Naive thymus-derived CD4-positive, alpha-beta T cell (primary cell): ENCODE results near the gene KIT. TPM values are rescaled to one million over a fixed set of nuclear protein-coding genes. Genes with fewer than 3 reads are reported as not detected.
A peak's percentile ranks its signal among the peaks of the same experiment; 100 is the strongest.

ENCODE experiments used
- ATAC-seq: fragments of 150-1000 bp; cut with Tn5 transposase; 2 replicates; pipeline ENCODE4 v1.10.0; 2021; ENCODE audit warnings: mild to moderate bottlenecking, moderate library complexity
- CTCF ChIA-PET: fragments of 350-600 bp; sonication (Branson Sonifier 250); formaldehyde crosslinking; loops from one replicate; lab custom pipeline; 2021; ENCODE audit warnings: antibody characterized with exemption; lab: Charles Lee
- POLR2A ChIA-PET: fragments of 350-600 bp; sonication (Branson Sonifier 250); formaldehyde crosslinking; loops from one replicate; lab custom pipeline; 2021; ENCODE audit warnings: antibody characterized with exemption, inconsistent platforms; lab: Charles Lee
- DNase-seq, 9 donors: peaks; one replicate each; pipeline versions ENCODE4 v3.0.0 to v3.0.0-alpha.2; 2020 to 2022; ENCODE audit warnings: mixed read lengths in 1 of 9
- H3K27ac ChIP-seq: one replicate; pipeline ENCODE4 v1.7.0; 2013; ENCODE audit warnings: mild to moderate bottlenecking, low read depth, low read length, moderate library complexity
- H3K27me3 ChIP-seq, 2 donors: one replicate each; pipeline ENCODE4 v1.7.0; 2013; ENCODE audit warnings: low read length in 2 of 2, mild to moderate bottlenecking in 2 of 2, moderate library complexity in 2 of 2; ENCODE audit not compliant: control insufficient read depth in 2 of 2, insufficient read depth in 2 of 2
- H3K36me3 ChIP-seq, 3 experiments: 1 replicate in 2 of 3; 2 replicates in 1 of 3; pipeline ENCODE4 v1.7.0; 2013; ENCODE audit warnings: low read length in 3 of 3, mild to moderate bottlenecking in 3 of 3, moderate library complexity in 1 of 3; ENCODE audit not compliant: insufficient read depth in 3 of 3, control insufficient read depth in 2 of 3
- H3K4me1 ChIP-seq, 2 donors: one replicate each; pipeline ENCODE4 v1.7.0; 2013; ENCODE audit warnings: low read length in 2 of 2, mild to moderate bottlenecking in 2 of 2, moderate library complexity in 1 of 2; ENCODE audit not compliant: control insufficient read depth in 2 of 2, insufficient read depth in 2 of 2
- H3K4me3 ChIP-seq: 2 replicates; pipeline ENCODE4 v1.7.0; 2013; ENCODE audit warnings: mild to moderate bottlenecking, low read length
- H3K9me3 ChIP-seq, 3 experiments: 1 replicate in 2 of 3; 2 replicates in 1 of 3; pipeline ENCODE4 v1.7.0; 2013; ENCODE audit warnings: low read length in 3 of 3; ENCODE audit not compliant: control insufficient read depth in 2 of 3
- H3K27ac Mint-ChIP-seq, 9 donors: one replicate each; pipeline ENCODE4 v1.8.0; 2020 to 2022; ENCODE audit warnings: mixed read lengths in 9 of 9, mild to moderate bottlenecking in 8 of 9, moderate library complexity in 5 of 9, inconsistent platforms in 2 of 9
- H3K27me3 Mint-ChIP-seq, 5 donors: one replicate each; pipeline ENCODE4 v1.8.0; 2021 to 2022; ENCODE audit warnings: mixed read lengths in 5 of 5, mild to moderate bottlenecking in 1 of 5
- H3K36me3 Mint-ChIP-seq, 5 donors: one replicate each; pipeline ENCODE4 v1.8.0; 2020 to 2022; ENCODE audit warnings: mixed read lengths in 5 of 5, mild to moderate bottlenecking in 3 of 5, inconsistent platforms in 1 of 5
- H3K4me1 Mint-ChIP-seq, 7 donors: one replicate each; pipeline ENCODE4 v1.8.0; 2020 to 2022; ENCODE audit warnings: mixed read lengths in 7 of 7, mild to moderate bottlenecking in 3 of 7, inconsistent platforms in 1 of 7
- H3K4me3 Mint-ChIP-seq, 10 donors: one replicate each; pipeline ENCODE4 v1.8.0; 2020 to 2022; ENCODE audit warnings: mild to moderate bottlenecking in 10 of 10, mixed read lengths in 10 of 10, moderate library complexity in 6 of 10, inconsistent platforms in 2 of 10
- H3K9me3 Mint-ChIP-seq, 11 donors: one replicate each; pipeline ENCODE4 v1.8.0; 2020 to 2022; ENCODE audit warnings: mixed read lengths in 11 of 11, mild to moderate bottlenecking in 4 of 11, inconsistent platforms in 1 of 11, moderate library complexity in 1 of 11
- intact Hi-C, 2 donors: fragments of 100-400 bp; cut with micrococcal nuclease; formaldehyde crosslinking; loops; one replicate each; pipeline ENCODE4 v1.15.1; 2023
- polyA plus RNA-seq, 2 donors: library from polyadenylated mRNA; unstranded; fragments of 300-500 nt; fragmentation: Illumina TruSeq; gene quantifications; one replicate each; pipeline ENCODE4 v1.2.3, GENCODE V29; 2021
- total RNA-seq, 6 experiments: library from RNA in 5 of 6; stranded (reverse) in 5 of 6; gene quantifications; 1 replicate in 5 of 6; 2 replicates in 1 of 6; pipeline ENCODE4 v1.2.3 and lab custom pipeline; 2021 to 2026

The KIT gene
- total and polyA plus RNA-seq, 7 experiments from 2014 or later, result 0.08 to 1.2 (median 0.16) TPM; not detected in 1

GRCh38 chr4:54685810-54686209, 28.1 kb downstream of the KIT start:
- H3K4me1 Mint-ChIP-seq, result peaks cover 15 to 36% (median 29%) of the 10 kb centered on the region in 7 donors
- CTCF ChIA-PET, result interaction anchor here (0.8 to 7.4 kb wide), 6 partner anchors 22 to 285 kb away, joined by 3 to 67 read pairs (median 4); no protein-coding TSS in a partner anchor
- no peaks in the 10 kb centered on the region for H3K27me3 ChIP-seq
- H3K27ac ChIP-seq, result no peak overlapping the region
- no peaks in the 10 kb centered on the region for H3K9me3 ChIP-seq
- ATAC-seq (no peak), DNase-seq (no peak)
- H3K4me1 ChIP-seq, result peaks cover 0 to 7% of the 10 kb centered on the region in 2 donors
- H3K4me3 ChIP-seq, result no peak overlapping the region
- H3K36me3 ChIP-seq, result no peaks in the 10 kb centered on the region
- intact Hi-C loops, result loop anchor here (10.0 kb wide), 3 partner anchors 361 to 859 kb away; partner anchors contain the start of gene CLOCK (in 1 of the 2)
- no peaks in the 10 kb centered on the region for H3K27me3 Mint-ChIP-seq
- POLR2A ChIA-PET, result interaction anchor here (0.6 to 1.3 kb wide), 2 partner anchors 255 to 260 kb away, joined by 3 read pairs; no protein-coding TSS in a partner anchor
- H3K36me3 Mint-ChIP-seq, result no peaks in the 10 kb centered on the region
- H3K4me3 Mint-ChIP-seq, result peak overlapping the region in 3 of 10 donors; percentile 11 to 72 (median 62)
- no peaks in the 10 kb centered on the region for H3K9me3 Mint-ChIP-seq
- H3K27ac Mint-ChIP-seq, result peak overlapping the region in 3 of 9 donors; percentile 10 to 65 (median 46)

DNA sequence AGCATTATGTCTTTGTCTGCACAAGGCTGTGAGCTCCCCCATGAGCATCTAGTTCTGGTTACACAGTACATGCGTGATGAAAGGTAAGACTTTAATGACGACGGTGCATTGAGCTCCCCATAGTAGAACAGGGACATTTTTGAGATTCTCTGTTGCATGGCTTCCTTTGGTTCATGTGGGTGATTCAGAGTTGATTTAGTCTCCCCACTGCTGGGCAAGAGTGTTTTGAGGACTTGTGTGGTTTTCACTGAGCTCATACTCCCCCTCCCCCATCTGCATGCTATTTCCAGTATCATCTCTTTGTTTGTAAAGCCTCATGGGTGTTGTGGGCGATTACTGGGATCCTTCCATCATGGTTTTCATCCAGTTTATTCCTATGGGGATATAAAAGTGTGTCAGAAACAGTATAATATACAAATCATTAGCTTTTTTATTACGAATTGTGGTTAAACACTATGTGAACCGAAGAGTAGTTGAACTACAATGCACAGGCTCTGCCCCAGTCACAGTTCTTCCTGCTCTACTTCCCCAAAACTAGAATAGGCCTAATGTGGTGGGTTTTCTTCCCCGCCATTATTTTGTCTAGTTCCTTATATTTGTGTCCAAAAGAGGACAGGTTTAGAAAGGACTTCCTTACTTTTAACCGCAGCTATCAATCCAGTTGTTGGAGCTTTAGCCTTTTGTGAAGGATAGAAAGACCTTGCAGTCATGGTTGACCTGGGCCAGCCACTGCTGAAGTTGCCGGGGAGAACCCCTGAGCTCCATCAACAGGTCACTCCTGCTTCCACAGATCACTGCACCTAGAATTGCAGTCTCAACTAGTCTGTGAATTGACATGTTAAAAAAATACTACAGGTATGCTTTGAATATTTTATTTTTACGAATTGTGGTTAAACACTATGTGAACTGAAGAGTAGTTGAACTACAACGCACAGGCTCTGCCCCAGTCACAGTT, 30.4 kb downstream of the KIT start:
- H3K27ac Mint-ChIP-seq, result peak overlapping the region in 3 of 9 donors; percentile 5 to 21 (median 11)
- no peaks in the 10 kb centered on the region for H3K9me3 Mint-ChIP-seq
- no peak overlapping the region for H3K27ac ChIP-seq
- H3K27me3 ChIP-seq, result no peaks in the 10 kb centered on the region
- no peaks in the 10 kb centered on the region for H3K36me3 Mint-ChIP-seq
- CTCF ChIA-PET, result interaction anchor here (0.6 to 7.4 kb wide), 4 partner anchors 15 to 273 kb away, joined by 3 to 67 read pairs (median 3); no protein-coding TSS in a partner anchor
- ATAC-seq (peak; percentile 52), DNase-seq (no peak)
- H3K4me1 ChIP-seq, result peaks cover 0 to 7% of the 10 kb centered on the region in 2 donors
- peaks cover 0 to 3% (median 0%) of the 10 kb centered on the region in 5 donors for H3K27me3 Mint-ChIP-seq
- peaks cover 15 to 42% (median 29%) of the 10 kb centered on the region in 7 donors for H3K4me1 Mint-ChIP-seq
- H3K4me3 Mint-ChIP-seq, result no peak overlapping the region
- H3K36me3 ChIP-seq, result no peaks in the 10 kb centered on the region
- no peak overlapping the region for H3K4me3 ChIP-seq
- H3K9me3 ChIP-seq, result no peaks in the 10 kb centered on the region
- POLR2A ChIA-PET, result interaction anchor here (1.1 kb wide), 1 partner anchor 251 kb away, joined by 3 read pairs; no protein-coding TSS in a partner anchor
- intact Hi-C loops, result loop anchor here (10.0 kb wide), 3 partner anchors 363 to 857 kb away; partner anchors contain the start of gene CLOCK (in 1 of the 2)

GRCh38 chr4:54695337-54695736, 37.6 kb downstream of the KIT start:
- intact Hi-C loops, result no loop called here
- Histone ChIP-seq H3K4me1 (no peaks in the 10 kb centered on the region), H3K9me3 (no peaks in the 10 kb centered on the region), H3K4me3 (no peak overlapping the region), H3K27ac (no peak overlapping the region), H3K27me3 (no peaks in the 10 kb centered on the region), H3K36me3 (no peaks in the 10 kb centered on the region)
- no peak overlapping the region for H3K27ac Mint-ChIP-seq
- ATAC-seq (no peak), DNase-seq (no peak)
- peaks cover 0 to 8% (median 0%) of the 10 kb centered on the region in 7 donors for H3K4me1 Mint-ChIP-seq
- no peaks in the 10 kb centered on the region for H3K36me3 Mint-ChIP-seq
- POLR2A ChIA-PET, result no interaction called here
- H3K9me3 Mint-ChIP-seq, result peaks cover 0 to 1% (median 0%) of the 10 kb centered on the region in 11 donors
- no peak overlapping the region for H3K4me3 Mint-ChIP-seq
- CTCF ChIA-PET, result no interaction called here
- H3K27me3 Mint-ChIP-seq, result peaks cover 0 to 7% (median 5%) of the 10 kb centered on the region in 5 donors

GRCh38 chr4:54695788-54696187, 38.0 kb downstream of the KIT start:
- CTCF ChIA-PET, result no interaction called here
- no peak for DNase-seq
- H3K27ac Mint-ChIP-seq, result no peak overlapping the region
- H3K4me3 ChIP-seq, result no peak overlapping the region
- no peaks in the 10 kb centered on the region for H3K4me1 ChIP-seq
- peaks cover 0 to 7% (median 5%) of the 10 kb centered on the region in 5 donors for H3K27me3 Mint-ChIP-seq
- H3K4me3 Mint-ChIP-seq, result no peak overlapping the region
- H3K4me1 Mint-ChIP-seq, result peaks cover 0 to 8% (median 0%) of the 10 kb centered on the region in 7 donors
- no peak overlapping the region for H3K27ac ChIP-seq
- no peaks in the 10 kb centered on the region for H3K36me3 ChIP-seq
- intact Hi-C loops, result no loop called here
- no peaks in the 10 kb centered on the region for H3K36me3 Mint-ChIP-seq
- H3K9me3 Mint-ChIP-seq, result peaks cover 0 to 3% (median 0%) of the 10 kb centered on the region in 11 donors
- H3K9me3 ChIP-seq, result no peaks in the 10 kb centered on the region
- ATAC-seq, result no peak
- H3K27me3 ChIP-seq, result no peaks in the 10 kb centered on the region
- POLR2A ChIA-PET, result no interaction called here

DNA sequence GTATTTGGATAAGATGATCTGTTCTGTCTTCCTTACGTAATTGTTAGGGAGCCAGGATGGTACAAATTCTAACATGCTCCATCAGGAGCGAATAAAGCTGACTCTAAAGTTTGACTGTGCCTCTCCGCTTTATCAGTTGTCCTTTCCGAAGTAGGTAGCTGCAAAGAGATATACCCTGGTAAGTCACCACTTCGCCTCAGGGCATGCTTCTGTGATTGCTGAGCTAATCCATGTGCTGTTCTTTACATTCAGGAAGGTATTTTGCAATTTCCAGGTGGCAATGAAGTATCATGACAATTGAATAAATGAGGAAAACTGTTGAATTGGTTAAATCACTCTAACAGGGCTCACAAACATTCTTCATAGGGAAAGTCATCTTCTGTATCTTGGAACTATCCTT, 38.9 kb downstream of the KIT start:
- no peaks in the 10 kb centered on the region for H3K36me3 Mint-ChIP-seq
- DNase-seq, result no peak
- H3K27me3 ChIP-seq, result no peaks in the 10 kb centered on the region
- H3K27ac Mint-ChIP-seq, result no peak overlapping the region
- intact Hi-C loops, result no loop called here
- no peak overlapping the region for H3K27ac ChIP-seq
- H3K27me3 Mint-ChIP-seq, result peaks cover 0 to 7% (median 2%) of the 10 kb centered on the region in 5 donors
- no peaks in the 10 kb centered on the region for H3K36me3 ChIP-seq
- CTCF ChIA-PET, result no interaction called here
- no peaks in the 10 kb centered on the region for H3K4me1 ChIP-seq
- POLR2A ChIA-PET, result no interaction called here
- H3K9me3 Mint-ChIP-seq, result peaks cover 0 to 3% (median 0%) of the 10 kb centered on the region in 11 donors
- H3K9me3 ChIP-seq, result no peaks in the 10 kb centered on the region
- no peak overlapping the region for H3K4me3 ChIP-seq
- no peak for ATAC-seq
- H3K4me3 Mint-ChIP-seq, result no peak overlapping the region
- peaks cover 0 to 2% (median 0%) of the 10 kb centered on the region in 7 donors for H3K4me1 Mint-ChIP-seq

GRCh38 chr4:54700986-54701385, 43.2 kb downstream of the KIT start:
- Histone ChIP-seq H3K27ac (no peak overlapping the region), H3K36me3 (no peaks in the 10 kb centered on the region), H3K4me1 (no peaks in the 10 kb centered on the region), H3K27me3 (no peaks in the 10 kb centered on the region), H3K9me3 (no peaks in the 10 kb centered on the region), H3K4me3 (no peak overlapping the region)
- ATAC-seq (no peak), DNase-seq (no peak)
- H3K27ac Mint-ChIP-seq, result no peak overlapping the region
- intact Hi-C loops, result no loop called here
- H3K4me3 Mint-ChIP-seq, result no peak overlapping the region
- H3K27me3 Mint-ChIP-seq, result peaks cover 0 to 7% (median 0%) of the 10 kb centered on the region in 5 donors
- H3K4me1 Mint-ChIP-seq, result no peaks in the 10 kb centered on the region
- H3K36me3 Mint-ChIP-seq, result no peaks in the 10 kb centered on the region
- ChIA-PET POLR2A (no interaction called here), CTCF (no interaction called here)
- H3K9me3 Mint-ChIP-seq, result peaks cover 0 to 3% (median 0%) of the 10 kb centered on the region in 11 donors
